Lung (tissue), 12 donors: Measurements from ENCODE around the gene RXFP4. TPM values are rescaled to one million over a fixed set of nuclear protein-coding genes. Genes with fewer than 3 reads are reported as not detected.

Experiments
- ATAC-seq: fragments of 200-7000 bp; cut with Tn5 transposase; one replicate; pipeline ENCODE4 v1.9.1; 2020; ENCODE audit warnings: moderate number of reproducible peaks; ENCODE audit not compliant: insufficient read depth, low FRiP score
- DNase-seq, 3 donors: peaks; one replicate each; pipeline ENCODE4 v3.0.0-alpha.2; 2013 to 2017
- H3K27ac ChIP-seq, 2 donors: one replicate each; pipeline ENCODE4 v1.5.1; 2013; ENCODE audit warnings: mild to moderate bottlenecking in 2 of 2, moderate library complexity in 2 of 2, control low read depth in 1 of 2, inconsistent platforms in 1 of 2, low read depth in 1 of 2, low read length in 1 of 2
- H3K27me3 ChIP-seq, 3 donors: one replicate each; pipeline ENCODE4 v1.5.1; 2013; ENCODE audit warnings: low read length in 2 of 3; ENCODE audit not compliant: control insufficient read depth in 3 of 3, insufficient read depth in 3 of 3
- H3K36me3 ChIP-seq, 4 donors: one replicate each; pipeline ENCODE4 v1.5.1; 2013; ENCODE audit warnings: low read length in 4 of 4, mild to moderate bottlenecking in 1 of 4, moderate library complexity in 1 of 4; ENCODE audit not compliant: control insufficient read depth in 4 of 4, insufficient read depth in 4 of 4
- H3K4me1 ChIP-seq, 5 donors: one replicate each; pipeline ENCODE4 v1.5.1; 2013; ENCODE audit warnings: low read length in 5 of 5, mild to moderate bottlenecking in 2 of 5, moderate library complexity in 1 of 5; ENCODE audit not compliant: control insufficient read depth in 5 of 5, insufficient read depth in 5 of 5
- H3K4me3 ChIP-seq: one replicate; pipeline ENCODE4 v1.5.1; 2013; ENCODE audit warnings: mild to moderate bottlenecking, control low read depth, moderate library complexity
- H3K9ac ChIP-seq, 2 donors: one replicate each; pipeline ENCODE4 v1.5.1; 2013; ENCODE audit warnings: low read length in 2 of 2, control low read depth in 1 of 2; ENCODE audit not compliant: insufficient read depth in 1 of 2
- H3K9me3 ChIP-seq, 4 donors: one replicate each; pipeline ENCODE4 v1.5.1; 2013; ENCODE audit warnings: low read length in 3 of 4, mild to moderate bottlenecking in 1 of 4, moderate library complexity in 1 of 4; ENCODE audit not compliant: control insufficient read depth in 4 of 4, insufficient read depth in 3 of 4
- WGBS, 2 donors: extraction: QIAGEN DNeasy Blood & Tissue Kit; methylation state at CpG; one replicate each; pipeline ENCODE4 v1.1.7; 2013; 5-methylcytosine and 5-hydroxymethylcytosine counted together
- polyA plus RNA-seq, 2 donors: library from polyadenylated mRNA; stranded (reverse); fragments of 200-250 nt; gene quantifications; one replicate each; pipeline ENCODE4 v1.2.1, GENCODE V29; 2013
- total RNA-seq, 2 donors: library from RNA; depleted of rRNA in 1 of 2; stranded (reverse); fragments of >200 nt in 1 of 2; gene quantifications; one replicate each; pipeline ENCODE4 v1.2.1, GENCODE V29; 2014 to 2021
- TF ChIP-seq, protein P1 (sequence below): IDR thresholded peaks from 2 replicates; pipeline ENCODE4 v1.5.1; 2012; ENCODE audit warnings: mild to moderate bottlenecking; ENCODE audit errors: control extremely low read depth, extremely low read depth
- donor health status: control.
- donor health status: control.
- donor health status: Bipolar disorder and iron deficiency.
- donor health status: healthy.
- donor health status: DM: yes; HTN: yes; CAD: no.

Gene RXFP4
- total and polyA plus RNA-seq, 4 donors: 0.05 to 0.20 TPM; not detected in 2

DNA sequence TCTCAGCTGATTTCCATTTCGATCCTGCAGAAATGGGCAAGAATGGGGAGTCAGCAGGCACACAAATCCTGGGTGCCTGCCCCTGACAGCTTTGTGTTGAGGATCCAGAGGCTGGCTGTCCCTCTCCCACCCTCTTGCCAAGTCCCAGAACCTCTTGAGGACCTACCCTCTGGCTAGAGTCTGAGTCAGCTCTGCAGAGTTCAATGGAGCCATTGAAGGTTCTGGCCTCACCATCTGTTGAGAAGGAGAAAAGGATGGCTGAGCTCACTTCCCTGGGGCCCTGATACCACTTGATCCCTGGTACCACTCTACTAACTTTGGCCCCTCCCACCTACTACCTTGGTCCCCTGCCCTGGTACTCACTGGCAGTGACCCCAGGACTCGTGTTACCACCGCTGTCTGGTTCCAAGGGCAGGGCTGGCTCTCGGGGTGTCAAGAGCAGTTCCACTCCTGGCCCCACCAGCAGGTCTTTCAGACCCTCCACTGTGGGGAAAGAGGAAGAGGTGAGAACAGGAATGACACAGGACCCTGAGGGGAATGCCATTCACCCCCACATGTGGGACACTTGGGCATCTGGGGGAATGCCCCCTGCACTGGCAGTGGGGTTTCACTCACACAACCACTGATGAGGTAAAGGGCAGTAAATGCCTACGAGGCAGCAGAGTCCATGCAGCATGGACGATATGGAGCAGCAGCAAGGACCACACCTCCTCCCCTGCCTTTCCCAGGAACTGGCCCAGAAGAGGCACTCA is 10.5 kb downstream of the RXFP4 start:
- Histone ChIP-seq H3K9me3 (no peaks in the 10 kb centered on the region), H3K4me3 (no peak overlapping the region), H3K36me3 (peaks cover 19 to 61% (median 52%) of the 10 kb centered on the region in 4 donors), H3K9ac (no peak overlapping the region), H3K27me3 (no peaks in the 10 kb centered on the region), H3K27ac (peak overlapping the region in 1 of 2 donors; percentile 12), H3K4me1 (no peaks in the 10 kb centered on the region)
- DNase-seq: no peak
- WGBS, 2 donors: 84 to 85% methylated on average over 6 of the region's 6 CpGs
- no peak for ATAC-seq
- TF ChIP-seq, protein P1, sequence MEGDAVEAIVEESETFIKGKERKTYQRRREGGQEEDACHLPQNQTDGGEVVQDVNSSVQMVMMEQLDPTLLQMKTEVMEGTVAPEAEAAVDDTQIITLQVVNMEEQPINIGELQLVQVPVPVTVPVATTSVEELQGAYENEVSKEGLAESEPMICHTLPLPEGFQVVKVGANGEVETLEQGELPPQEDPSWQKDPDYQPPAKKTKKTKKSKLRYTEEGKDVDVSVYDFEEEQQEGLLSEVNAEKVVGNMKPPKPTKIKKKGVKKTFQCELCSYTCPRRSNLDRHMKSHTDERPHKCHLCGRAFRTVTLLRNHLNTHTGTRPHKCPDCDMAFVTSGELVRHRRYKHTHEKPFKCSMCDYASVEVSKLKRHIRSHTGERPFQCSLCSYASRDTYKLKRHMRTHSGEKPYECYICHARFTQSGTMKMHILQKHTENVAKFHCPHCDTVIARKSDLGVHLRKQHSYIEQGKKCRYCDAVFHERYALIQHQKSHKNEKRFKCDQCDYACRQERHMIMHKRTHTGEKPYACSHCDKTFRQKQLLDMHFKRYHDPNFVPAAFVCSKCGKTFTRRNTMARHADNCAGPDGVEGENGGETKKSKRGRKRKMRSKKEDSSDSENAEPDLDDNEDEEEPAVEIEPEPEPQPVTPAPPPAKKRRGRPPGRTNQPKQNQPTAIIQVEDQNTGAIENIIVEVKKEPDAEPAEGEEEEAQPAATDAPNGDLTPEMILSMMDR: no peak

DNA sequence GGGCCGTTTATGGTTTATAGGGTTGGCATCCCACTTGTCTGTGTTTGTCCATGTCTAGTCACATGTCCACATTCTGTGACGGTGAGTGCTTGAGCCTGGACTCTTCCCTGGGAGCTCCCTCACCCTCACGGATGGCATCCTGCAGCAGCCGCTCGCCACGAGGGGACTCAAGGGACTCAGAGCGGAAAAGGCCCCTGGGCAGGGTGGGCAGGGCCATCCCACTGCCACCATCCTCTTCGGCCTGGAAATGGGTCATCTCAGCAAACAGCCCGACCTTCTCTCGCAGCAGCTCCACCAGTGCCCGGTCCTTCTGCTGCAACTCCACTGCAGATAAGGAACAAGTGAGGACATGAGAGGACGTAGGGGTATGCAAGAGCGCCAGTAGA is 11.1 kb downstream of the RXFP4 start:
- TF ChIP-seq, protein P1: no peak
- H3K4me3 ChIP-seq: no peak overlapping the region
- peaks cover 22 to 63% (median 51%) of the 10 kb centered on the region in 4 donors for H3K36me3 ChIP-seq
- H3K27me3 ChIP-seq: no peaks in the 10 kb centered on the region
- ATAC-seq: no peak
- peak overlapping the region in 1 of 2 donors; percentile 12 for H3K27ac ChIP-seq
- DNase-seq: no peak
- no peaks in the 10 kb centered on the region for H3K9me3 ChIP-seq
- 86 to 89% methylated on average over 13 of the region's 13 CpGs for WGBS, 2 donors
- no peaks in the 10 kb centered on the region for H3K4me1 ChIP-seq
- H3K9ac ChIP-seq: no peak overlapping the region

DNA sequence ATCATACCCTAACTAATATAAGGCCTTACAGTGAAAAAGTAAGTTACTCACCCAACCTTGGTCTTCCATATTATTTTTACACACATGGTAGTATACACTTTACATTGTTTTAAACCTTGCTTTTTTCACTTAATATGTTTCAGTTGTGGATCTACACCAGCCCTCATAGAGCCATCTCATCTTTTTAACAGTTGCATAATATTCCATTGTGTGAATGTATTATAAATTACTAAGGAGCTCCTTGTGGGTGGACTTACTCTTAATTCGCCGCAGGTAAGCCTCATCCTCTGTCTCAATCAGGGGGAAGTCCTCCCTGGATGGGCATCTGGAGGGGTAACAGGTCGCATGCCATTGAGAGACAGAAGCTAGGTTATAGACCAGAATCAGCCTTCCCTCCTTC is 13.2 kb downstream of the RXFP4 start:
- DNase-seq (no peak), ATAC-seq (no peak)
- TF ChIP-seq, protein P1: no peak
- Histone ChIP-seq H3K27me3 (no peaks in the 10 kb centered on the region), H3K36me3 (peaks cover 34 to 63% (median 55%) of the 10 kb centered on the region in 4 donors), H3K9me3 (no peaks in the 10 kb centered on the region), H3K9ac (no peak overlapping the region), H3K27ac (no peak overlapping the region), H3K4me1 (no peaks in the 10 kb centered on the region), H3K4me3 (no peak overlapping the region)
- 97 to 99% methylated on average over 3 of the region's 3 CpGs for WGBS, 2 donors
